NCI-H146 treated with DMSO at 0.1 percent for 48 hours (cell line): ENCODE results near the gene HIRA.

Experiments used
- DNase-seq: peaks from one replicate; lab custom pipeline; 2025; ENCODE audit not compliant: unreplicated experiment; lab: John Stamatoyannopoulos, UW

HIRA gene

DNA sequence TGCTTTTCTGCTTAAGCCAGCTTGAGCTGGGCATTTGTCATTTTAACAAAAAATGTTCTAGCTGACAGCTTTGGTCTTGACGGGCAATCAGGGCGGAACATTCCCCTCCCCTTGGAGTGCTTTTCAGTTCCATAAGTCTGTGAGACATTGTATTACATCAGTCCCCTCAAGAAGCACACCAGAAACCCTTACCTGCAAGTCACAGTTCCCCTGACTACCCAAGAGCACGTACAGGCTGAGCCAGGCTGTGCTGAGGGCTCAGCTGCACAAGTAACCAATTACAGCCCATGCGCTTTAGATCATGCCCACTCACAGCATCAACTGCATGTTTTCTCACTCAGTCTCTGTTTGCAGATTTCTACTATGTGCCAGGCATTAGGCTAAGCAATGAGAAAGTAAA, 19.1 kb downstream of the HIRA start:
- no peak for DNase-seq

GRCh38 chr22:19411690-19412045, 19.9 kb downstream of the HIRA start:
- no peak for DNase-seq

DNA sequence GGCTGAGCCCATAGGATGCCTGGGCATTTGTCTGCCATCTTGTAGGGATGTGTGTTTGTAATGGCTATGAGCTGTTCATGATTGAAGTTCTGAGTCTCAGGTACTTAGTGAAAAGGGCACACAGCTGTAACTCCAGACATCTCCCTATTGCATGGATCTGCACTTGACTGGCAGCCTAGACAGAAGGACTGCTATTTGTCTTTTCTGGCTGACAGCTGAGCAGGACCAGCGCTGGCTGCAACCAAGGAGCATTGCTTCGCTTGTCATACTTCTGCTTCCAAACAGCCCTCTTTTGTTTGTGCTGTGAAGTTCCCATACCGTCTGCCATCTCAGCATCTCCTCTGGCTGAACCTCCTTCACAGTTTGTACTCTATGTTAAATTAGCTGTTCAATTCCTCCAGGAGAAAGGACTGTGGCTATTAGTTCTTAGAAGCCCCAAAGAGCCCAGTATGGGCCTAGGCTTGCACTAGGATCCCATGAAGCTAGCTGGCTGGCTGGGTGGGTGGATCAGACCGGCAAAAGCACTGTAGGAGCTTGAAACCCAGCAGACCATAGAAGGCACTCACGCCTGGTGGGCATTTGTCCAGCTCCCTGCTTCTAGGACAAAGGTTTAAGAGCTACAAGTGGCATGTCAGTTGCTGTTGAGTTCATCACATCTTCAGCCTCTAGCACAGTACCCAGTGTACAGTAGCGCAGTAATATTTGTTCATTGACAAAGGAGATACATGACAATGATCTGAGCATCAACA, 20.4 kb downstream of the HIRA start:
- DNase-seq, result no peak

- peak; percentile 3 for DNase-seq
Measured at GRCh38 chr22:19407649-19408606, 23.6 kb downstream of the HIRA start.

- DNase-seq, result no peak
Measured at GRCh38 chr22:19406846-19407245, 24.7 kb downstream of the HIRA start.

DNA sequence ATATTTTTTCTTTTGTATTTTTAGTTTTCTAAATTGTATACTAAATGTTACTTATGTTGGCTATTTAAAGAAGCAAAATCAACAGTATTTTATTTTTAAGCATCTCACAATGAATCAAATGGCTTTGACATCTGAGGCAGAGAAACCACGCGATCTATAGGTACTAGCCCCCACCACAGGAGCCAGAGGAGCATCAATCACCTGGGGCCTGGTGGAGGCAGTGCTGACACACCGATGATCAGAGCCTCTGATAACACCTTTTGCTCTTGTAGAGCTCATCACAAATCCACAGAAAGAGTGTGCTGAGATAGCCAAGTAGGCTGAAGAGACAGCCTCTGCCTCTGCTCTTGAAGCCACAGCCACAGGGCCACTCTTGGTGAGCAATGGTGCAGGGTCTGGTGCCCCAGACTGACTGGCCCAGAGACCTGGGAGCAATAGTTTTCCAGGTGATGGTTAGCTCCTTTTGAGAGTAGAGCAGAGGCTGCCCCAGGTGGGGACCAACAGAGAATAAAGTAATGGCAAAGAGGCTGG, 25.2 kb downstream of the HIRA start:
- DNase-seq, result no peak

DNA sequence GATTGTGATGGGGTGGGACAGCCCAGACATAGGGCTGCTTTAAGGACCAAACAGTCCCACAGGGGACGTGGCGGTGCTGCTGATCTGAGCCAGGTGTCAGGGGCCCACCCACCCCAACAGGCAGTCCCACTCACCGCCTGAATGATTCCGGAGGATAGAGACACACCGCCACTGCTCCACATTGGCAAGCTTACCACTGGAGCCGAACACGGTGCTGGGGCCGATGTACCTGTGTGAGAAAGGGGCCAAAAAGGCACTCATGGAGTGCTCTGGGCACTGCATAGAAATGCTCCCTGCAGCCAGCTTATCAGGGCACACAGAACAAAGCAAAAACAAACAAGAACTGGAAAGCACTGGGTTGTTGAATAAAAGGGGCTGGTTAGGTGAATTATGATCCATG, 25.9 kb downstream of the HIRA start:
- DNase-seq, result no peak

DNA sequence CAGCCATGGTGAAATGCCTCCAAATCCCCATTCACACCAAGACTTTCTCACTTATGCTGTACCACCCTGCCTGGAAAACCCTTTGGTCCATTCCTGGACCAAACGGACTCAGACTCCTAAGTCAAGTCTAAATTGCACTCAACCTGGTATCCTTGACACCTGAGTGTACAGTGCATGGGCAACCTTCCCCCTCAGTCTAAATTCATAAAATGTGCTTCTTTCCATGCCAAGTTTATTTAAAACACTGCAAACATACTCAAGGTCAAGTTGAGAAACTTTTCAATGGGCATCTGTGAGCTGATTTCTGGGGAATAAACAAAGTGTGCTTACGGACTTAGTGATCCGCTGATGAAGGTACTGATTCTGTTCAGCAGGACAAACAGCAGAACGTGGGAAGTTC, 26.4 kb downstream of the HIRA start:
- no peak for DNase-seq

DNA sequence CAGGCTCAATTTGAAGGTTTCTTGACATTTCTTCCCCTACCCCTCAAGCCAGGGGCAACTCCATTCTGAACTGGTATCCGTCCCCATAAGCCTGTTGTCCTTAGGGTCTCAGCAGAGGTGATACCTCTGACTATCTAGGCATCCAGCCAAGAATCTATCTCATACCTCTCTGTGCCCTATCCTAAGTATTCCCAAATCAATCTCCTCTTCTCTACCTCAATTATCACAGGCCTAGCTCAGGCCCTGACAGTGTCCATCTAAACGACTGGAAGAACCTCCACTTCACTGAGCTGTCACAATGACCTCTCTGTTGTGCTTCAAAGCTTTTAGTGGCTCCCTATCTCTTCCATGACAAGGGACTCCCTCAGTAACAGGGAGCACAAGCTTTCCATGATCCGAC, 26.9 kb downstream of the HIRA start:
- no peak for DNase-seq

DNA sequence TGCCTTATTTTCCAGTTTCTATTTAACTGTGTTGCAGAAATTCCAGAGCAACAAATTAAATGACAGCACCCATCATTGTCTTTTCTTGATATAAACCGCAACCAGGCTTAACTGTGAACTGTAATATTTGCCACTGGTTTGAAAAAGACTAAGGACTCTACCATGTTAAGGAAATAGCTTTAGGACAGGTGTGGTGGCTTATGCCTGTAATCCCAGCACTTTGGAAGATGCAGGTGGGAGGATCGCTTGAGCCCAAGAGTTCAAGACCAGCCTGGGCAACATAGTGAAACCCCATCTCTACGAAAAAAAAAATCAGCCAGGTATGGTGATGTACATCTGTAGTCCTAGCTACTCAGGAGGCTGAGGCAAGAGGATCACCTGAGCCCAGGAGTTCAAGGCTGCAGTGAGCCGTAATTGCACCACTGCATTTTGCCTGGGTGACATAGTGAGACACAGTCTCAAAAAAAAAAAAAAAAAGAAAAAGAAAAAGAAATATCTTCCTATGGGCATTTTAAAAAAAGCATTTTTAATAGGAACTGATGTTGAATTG, 28.8 kb downstream of the HIRA start:
- no peak for DNase-seq

DNA sequence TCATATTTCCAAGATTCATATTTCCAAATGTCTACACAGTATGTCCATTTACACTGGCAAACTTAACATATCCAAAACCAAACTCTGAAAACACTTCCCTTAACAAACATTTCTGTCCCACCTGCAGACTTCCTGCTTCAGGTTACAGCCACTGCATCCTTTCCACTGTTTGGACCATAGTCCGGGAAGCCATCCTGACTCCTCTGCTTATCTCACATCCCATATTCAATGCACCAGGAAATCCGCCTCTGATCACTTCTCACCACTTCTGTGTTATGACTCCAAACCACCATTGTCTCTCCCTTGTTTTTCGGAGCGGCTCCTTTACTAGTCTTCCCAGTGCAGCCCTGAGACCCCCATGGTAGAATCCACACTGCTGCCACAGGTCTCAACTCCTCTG, 30.1 kb downstream of the HIRA start:
- DNase-seq, result no peak

DNA sequence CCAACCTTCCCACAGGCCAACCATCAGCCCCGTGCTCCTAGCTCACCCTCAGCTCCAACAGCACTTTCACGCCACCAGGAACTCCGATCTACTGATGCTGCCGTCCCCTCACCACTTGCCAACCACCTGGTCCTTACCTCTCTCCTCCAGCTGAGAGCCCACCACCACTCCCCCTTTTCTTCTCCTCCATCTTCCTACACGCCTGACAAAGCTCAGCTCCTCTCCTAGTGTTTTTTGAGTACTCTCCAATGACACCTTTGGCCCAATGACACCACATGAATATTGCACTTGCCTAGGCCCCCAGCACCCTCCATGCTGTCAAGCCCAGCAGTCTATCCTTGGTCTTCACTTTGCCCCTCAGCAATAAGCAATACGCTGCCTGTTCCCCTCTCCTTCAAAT, 30.7 kb downstream of the HIRA start:
- no peak for DNase-seq

DNA sequence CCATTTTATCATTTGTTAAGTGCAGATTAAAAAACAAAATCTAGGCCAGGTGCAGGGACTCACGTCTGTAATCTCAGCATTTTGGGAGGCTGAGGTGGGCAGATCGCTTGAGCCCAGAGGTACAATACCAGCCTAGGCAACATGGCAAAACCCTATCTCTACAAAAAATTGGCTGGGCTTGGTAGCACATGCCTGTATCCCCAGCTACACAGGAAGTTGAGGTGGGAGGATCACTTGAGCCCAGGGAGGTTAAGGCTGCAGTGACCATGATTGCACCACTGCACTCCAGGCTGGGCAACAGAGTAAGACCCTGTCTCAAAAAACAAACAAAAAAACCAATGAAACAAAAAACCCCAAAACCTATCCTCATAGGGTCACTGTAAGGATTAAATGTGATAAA, 32.9 kb downstream of the HIRA start:
- DNase-seq, result no peak

- DNase-seq, result no peak
Measured at GRCh38 chr22:19398206-19398605, 33.3 kb downstream of the HIRA start.

- DNase-seq, result no peak
Measured at GRCh38 chr22:19397734-19398104, 33.8 kb downstream of the HIRA start.

DNA sequence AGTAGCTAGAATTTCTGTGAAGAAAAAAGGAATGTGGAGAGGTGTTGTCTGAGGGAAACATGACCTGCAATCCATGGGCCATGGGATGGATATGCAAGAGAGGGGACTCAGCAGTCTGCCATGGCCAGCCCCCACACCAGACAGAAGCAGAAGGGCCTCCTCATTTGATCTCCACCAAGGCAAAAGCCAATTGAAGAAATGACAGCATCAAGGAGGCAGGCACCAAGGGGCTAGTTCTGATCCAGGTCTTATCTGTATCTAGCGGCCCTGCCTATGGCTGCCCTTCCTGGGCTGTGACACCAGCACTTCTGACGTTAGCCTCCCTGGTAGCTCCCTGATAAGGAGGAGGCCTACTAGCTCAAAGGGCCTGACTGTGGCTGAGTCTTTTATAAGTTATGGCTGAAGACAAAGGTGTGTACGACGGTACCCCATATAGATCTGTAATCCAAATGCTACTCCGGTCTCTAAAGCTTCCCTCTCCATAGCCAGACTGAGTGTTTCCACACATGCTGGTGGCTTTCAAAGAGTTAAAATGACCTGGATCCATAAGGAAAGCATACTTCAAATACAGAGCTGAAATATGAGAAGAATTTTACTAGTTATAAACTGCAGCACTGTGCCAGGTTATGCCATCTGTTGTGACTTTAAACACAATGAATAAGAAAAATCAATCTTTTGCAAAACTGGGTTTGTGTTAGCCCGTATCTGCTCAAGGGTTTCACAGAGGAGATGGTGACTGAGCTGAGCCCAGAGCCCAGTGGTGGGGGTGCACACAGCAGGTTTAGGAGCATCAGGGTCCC, 34.4 kb downstream of the HIRA start:
- no peak for DNase-seq

DNA sequence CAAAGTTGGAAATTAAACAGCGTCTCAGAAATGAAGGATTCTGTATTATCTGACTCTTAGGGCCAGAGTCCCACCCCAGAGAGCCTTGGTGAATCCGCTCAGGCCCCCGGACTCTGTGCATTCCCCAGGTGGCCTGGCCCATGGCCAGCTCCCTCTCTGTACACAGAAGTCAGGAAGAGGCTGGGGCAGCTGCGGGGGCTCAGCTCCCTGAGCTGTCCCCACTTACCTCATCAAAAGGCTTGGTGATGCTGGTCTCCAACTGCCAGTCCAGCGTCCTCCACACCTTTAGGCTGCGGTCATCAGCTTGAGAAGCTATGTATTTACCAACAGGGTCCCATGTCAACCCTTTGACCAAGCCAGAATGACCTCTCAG, 35.0 kb downstream of the HIRA start:
- no peak for DNase-seq

GRCh38 chr22:19395276-19395675, 36.3 kb downstream of the HIRA start:
- no peak for DNase-seq

- no peak for DNase-seq
Measured at GRCh38 chr22:19394274-19395050, 37.1 kb downstream of the HIRA start.

DNA sequence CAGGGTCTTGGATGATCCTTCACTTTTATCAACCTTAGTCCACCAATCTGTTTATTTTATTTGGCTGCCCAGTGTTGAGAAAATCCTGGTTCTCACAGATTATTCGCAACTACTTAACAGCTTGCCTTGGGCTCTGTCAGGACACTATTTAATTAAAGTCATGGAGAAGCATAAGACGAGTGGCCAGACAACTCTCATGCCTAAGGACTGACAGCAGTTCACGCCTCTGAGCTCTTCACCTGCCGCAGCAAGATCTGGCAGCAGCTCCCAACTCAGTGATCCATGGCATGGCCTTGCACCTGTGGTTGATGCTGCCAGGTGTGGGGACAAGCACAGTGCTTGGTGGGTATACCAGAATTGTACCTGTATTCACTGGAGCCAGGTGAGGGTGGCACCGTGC, 37.8 kb downstream of the HIRA start:
- DNase-seq, result no peak
